Measurements from ENCODE around the gene JARID2. TPM values are rescaled to one million over a fixed set of nuclear protein-coding genes. Genes with fewer than 3 reads are reported as not detected.

JARID2 gene
- total and polyA plus RNA-seq, 7 donors, result 1.8 to 7.8 (median 6.1) TPM

DNA sequence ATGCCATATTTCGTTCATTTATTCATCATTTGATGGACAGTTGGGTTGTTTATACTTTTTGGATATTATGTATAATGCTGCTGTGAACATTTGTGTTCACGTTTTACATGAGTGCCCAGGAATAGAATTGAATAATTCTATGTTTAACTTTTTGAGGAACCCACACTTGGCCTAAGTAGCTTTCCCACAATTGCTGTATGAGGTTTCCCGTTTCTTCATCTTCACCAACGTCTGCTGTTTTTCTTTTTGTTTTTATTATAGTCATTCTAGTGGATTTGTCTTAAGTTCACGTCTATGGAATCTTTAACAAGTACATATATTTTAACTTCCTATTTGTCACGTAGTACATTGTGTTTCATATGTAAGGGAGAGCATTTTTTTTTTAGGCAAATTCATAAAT is 110.3 kb downstream of the JARID2 start:
- intact Hi-C loops (cut with DNase I), result no loop called here
- no peak for TF ChIP-seq POLR2AphosphoS5 (IDR thresholded peaks at IDR 0.05)
- TF ChIP-seq EP300 (IDR thresholded peaks at IDR 0.05), result no peak
- TF ChIP-seq, protein P1, sequence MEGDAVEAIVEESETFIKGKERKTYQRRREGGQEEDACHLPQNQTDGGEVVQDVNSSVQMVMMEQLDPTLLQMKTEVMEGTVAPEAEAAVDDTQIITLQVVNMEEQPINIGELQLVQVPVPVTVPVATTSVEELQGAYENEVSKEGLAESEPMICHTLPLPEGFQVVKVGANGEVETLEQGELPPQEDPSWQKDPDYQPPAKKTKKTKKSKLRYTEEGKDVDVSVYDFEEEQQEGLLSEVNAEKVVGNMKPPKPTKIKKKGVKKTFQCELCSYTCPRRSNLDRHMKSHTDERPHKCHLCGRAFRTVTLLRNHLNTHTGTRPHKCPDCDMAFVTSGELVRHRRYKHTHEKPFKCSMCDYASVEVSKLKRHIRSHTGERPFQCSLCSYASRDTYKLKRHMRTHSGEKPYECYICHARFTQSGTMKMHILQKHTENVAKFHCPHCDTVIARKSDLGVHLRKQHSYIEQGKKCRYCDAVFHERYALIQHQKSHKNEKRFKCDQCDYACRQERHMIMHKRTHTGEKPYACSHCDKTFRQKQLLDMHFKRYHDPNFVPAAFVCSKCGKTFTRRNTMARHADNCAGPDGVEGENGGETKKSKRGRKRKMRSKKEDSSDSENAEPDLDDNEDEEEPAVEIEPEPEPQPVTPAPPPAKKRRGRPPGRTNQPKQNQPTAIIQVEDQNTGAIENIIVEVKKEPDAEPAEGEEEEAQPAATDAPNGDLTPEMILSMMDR (IDR thresholded peaks at IDR 0.05), result no peak
- TF ChIP-seq POLR2A (IDR thresholded peaks at IDR 0.05), result no peak
- 62 to 83% methylated on average over 6 of the region's 6 CpGs for WGBS, 2 donors

DNA sequence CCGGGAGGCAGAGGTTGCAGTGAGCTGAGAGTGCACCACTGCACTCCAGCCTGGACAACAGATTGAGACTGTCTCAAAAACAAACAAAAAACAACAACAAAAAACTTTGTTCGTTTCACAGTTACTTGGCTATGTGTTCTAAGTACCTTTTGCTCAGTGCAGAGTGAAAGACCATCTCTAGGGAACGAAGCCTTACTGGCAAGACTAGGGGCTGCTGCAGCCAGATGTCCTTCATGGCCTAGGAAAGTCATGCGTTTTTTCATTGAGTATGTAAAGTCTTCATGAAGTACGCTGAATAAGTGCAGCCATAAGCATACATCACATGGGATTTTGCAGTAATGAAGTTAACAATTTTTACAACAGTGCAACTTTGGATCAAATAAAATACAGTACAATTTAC is 111.1 kb downstream of the JARID2 start:
- Histone ChIP-seq H3K36me3 (no peaks in the 10 kb centered on the region), H3K9me3 (no peaks in the 10 kb centered on the region), H3K27me3 (no peaks in the 10 kb centered on the region), H3K4me3 (no peak overlapping the region), H3K27ac (no peak overlapping the region), H3K4me1 (peaks cover 0 to 18% (median 12%) of the 10 kb centered on the region in 4 donors)
- WGBS, 2 donors, result 83 to 84% methylated on average over 5 of the region's 5 CpGs
- TF ChIP-seq POLR2AphosphoS5 (IDR thresholded peaks at IDR 0.05), result no peak
- no peak for TF ChIP-seq EP300 (IDR thresholded peaks at IDR 0.05)
- no peak for TF ChIP-seq POLR2A (IDR thresholded peaks at IDR 0.05)
- TF ChIP-seq, protein P1 (IDR thresholded peaks at IDR 0.05), result no peak
- intact Hi-C loops (cut with DNase I), result no loop called here
- DNase-seq, result no peak

More for the DNA sequence above, 110.3 kb downstream of the JARID2 start:
- Histone ChIP-seq H3K27me3 (no peaks in the 10 kb centered on the region), H3K27ac (no peak overlapping the region), H3K36me3 (no peaks in the 10 kb centered on the region), H3K4me3 (no peak overlapping the region), H3K4me1 (peaks cover 0 to 26% (median 20%) of the 10 kb centered on the region in 4 donors), H3K9me3 (no peaks in the 10 kb centered on the region)
- DNase-seq, result no peak

DNA sequence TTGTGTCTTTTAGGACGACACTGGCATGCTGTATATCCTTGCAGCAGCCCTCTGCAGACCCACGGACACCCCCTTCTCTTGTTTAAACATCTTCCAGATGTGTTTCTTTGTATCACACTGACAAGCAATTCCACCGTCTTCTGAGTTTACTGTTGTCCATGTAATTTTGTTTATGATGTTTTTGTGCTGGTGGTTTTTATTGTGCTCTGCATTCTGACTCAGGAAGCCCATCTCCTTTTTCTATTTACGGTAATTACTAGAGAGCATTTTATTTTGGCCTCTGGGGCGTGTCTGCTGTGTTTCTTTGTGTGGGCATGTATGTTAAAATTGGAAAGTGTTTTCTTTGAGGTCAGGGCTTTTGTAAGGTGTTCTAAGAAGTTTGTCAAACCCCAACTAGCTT is 111.9 kb downstream of the JARID2 start:
- Histone ChIP-seq H3K27ac (no peak overlapping the region), H3K4me3 (no peak overlapping the region), H3K27me3 (no peaks in the 10 kb centered on the region), H3K36me3 (no peaks in the 10 kb centered on the region), H3K4me1 (peaks cover 0 to 10% (median 4%) of the 10 kb centered on the region in 4 donors), H3K9me3 (no peaks in the 10 kb centered on the region)
- intact Hi-C loops (cut with DNase I), result no loop called here
- TF ChIP-seq, protein P1 (IDR thresholded peaks at IDR 0.05), result no peak
- TF ChIP-seq EP300 (IDR thresholded peaks at IDR 0.05) (no peak), POLR2AphosphoS5 (IDR thresholded peaks at IDR 0.05) (no peak), POLR2A (IDR thresholded peaks at IDR 0.05) (no peak)
- WGBS, 2 donors, result 68 to 69% methylated on average over 5 of the region's 5 CpGs
- no peak for DNase-seq

DNA sequence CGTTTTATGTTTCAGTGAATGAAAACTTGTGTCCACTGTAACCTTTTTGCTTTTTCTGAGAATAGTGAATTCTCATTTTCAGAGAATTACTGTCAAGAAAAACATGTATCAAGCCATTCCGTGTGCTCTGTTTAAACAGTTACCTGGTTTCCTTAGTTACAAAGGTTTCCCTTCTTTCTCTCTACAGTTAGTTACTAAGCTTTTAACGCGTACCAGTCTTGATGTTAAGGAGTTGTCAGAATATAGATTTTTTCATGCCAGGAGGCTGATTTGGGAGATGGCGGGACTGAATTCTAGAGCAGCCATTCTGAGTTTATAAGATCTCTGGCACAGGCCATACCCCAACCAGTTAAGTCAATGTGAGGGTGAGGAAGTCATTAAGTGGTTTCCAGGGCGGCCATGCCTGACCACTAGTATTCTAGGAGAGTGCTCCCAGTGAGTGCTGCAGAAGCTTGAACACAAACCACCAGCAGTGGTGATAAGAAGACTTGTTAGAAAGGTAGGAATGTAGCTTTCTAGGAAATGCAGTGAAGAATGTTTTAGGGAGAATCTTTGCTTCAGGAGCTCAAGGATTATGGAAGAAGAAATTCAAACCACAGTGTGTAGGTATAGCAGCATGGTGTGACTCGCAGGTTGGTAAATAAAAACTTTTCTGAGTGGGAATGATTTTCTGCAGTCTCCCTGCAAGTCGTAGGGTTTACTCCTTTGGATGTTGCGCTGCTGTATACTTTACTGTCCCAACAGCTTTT is 112.9 kb downstream of the JARID2 start:
- no peak overlapping the region for H3K4me3 ChIP-seq
- peaks cover 0 to 12% (median 3%) of the 10 kb centered on the region in 4 donors for H3K4me1 ChIP-seq
- DNase-seq, result no peak
- TF ChIP-seq EP300 (IDR thresholded peaks at IDR 0.05), result no peak
- TF ChIP-seq, protein P1 (IDR thresholded peaks at IDR 0.05), result no peak
- TF ChIP-seq POLR2AphosphoS5 (IDR thresholded peaks at IDR 0.05), result no peak
- no peak for TF ChIP-seq POLR2A (IDR thresholded peaks at IDR 0.05)
- no peaks in the 10 kb centered on the region for H3K9me3 ChIP-seq
- no peaks in the 10 kb centered on the region for H3K36me3 ChIP-seq
- 87% methylated on average over 9 of the region's 9 CpGs for WGBS, 2 donors
- intact Hi-C loops (cut with DNase I), result no loop called here
- no peaks in the 10 kb centered on the region for H3K27me3 ChIP-seq
- H3K27ac ChIP-seq, result no peak overlapping the region

All from sigmoid colon (tissue), 7 donors.